Measurements from ENCODE around the gene ZBTB14.

Gene ZBTB14, protein sequence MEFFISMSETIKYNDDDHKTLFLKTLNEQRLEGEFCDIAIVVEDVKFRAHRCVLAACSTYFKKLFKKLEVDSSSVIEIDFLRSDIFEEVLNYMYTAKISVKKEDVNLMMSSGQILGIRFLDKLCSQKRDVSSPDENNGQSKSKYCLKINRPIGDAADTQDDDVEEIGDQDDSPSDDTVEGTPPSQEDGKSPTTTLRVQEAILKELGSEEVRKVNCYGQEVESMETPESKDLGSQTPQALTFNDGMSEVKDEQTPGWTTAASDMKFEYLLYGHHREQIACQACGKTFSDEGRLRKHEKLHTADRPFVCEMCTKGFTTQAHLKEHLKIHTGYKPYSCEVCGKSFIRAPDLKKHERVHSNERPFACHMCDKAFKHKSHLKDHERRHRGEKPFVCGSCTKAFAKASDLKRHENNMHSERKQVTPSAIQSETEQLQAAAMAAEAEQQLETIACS

DNA sequence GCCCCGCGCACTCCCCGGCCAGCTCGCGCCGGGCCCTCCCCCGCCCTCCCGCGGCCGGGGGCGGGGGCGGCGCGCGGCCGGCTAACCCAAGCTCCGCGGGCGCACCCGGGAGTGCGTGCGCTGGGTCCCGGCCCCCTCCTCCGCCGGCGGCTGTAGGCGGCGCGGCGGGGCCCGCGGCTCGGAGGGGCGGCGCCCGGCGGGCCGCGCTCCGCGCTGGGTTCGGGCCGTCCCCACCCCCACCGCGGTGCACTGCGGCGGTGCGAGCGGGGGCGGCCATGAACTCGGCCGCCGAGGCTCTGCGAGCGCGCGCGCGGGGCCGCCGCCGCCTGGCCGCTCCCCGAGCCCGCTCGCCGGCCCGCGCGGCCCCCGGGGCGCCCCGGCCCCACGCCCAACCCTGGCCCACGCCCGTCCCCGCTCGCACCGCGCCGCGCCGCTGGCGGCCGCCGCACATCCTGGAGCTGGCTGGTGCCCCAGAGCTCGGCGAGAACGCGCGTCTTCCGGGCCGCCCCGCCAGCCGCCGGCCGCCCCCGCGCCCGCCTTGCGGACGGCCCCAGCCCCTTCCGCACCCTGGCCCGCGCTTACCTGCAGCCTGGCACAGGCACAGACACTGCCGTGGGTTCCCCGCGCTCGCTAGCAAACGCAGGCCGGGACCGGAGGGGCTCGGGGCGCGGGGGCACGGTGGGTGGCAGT, at the start of gene ZBTB14:
Gene ZBTB14 (minus strand): TSS at position 496 of the 690 bp plus-strand sequence. CDS start 2,480 bp downstream, outside the sequence.
- DNase-seq = no peak

DNA sequence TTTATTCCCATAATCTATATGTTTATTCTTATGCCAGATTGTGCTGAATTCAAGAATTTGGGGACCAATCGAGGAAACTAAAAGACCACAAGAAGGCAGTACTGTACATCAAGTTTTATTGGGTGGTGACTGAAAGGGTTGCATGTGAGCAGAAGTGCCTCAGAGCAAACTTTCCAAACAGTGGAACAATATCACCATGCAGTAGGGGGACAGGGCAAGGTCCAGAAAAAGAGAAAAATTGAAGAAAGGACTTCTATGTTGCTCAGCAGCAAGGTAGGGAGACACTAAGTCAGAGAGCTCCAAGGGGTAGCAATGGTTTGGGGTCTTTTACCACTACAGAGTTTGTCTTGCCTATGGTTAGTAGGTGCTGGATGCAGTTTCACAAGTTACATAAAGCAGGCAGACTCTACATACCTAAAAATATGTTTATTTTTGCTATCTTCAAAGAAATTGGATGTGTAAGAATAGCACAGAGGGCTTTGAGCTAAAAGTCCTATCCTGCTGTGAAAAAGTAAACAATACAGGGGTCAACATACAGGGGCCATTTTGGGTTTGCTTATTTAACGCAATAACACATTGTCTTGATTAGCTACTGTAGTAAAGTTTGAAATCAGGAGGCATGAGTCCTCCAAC, 43.8 kb upstream of the ZBTB14 start:
- DNase-seq = no peak

DNA sequence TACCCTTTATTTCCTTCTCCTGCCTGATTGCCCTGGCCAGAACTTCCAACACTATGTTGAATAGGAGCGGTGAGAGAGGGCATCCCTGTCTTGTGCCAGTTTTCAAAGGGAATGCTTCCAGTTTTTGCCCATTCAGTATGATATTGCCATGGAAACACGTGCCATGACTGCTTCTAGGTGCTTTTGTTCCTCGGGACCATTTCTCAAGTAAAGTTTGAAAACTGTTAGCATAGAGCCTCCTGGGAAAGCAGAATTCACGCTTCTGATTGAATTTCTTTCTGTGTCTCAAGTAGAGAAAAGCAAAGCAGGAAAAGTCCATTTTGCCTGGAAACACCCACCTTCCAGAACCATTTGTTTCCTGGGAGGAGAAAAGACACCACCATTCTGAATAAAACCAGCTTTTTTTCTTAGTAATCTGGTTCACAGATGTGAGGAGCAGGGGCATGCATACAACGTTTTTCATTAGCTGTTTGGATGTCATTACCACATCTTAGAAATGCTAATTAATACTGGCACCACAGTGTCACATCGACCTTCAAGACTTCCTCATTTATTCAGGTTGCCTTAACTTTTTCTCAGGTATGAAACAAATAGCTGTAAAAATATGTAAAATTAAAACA, 39.0 kb upstream of the ZBTB14 start:
- no peak for DNase-seq

DNA sequence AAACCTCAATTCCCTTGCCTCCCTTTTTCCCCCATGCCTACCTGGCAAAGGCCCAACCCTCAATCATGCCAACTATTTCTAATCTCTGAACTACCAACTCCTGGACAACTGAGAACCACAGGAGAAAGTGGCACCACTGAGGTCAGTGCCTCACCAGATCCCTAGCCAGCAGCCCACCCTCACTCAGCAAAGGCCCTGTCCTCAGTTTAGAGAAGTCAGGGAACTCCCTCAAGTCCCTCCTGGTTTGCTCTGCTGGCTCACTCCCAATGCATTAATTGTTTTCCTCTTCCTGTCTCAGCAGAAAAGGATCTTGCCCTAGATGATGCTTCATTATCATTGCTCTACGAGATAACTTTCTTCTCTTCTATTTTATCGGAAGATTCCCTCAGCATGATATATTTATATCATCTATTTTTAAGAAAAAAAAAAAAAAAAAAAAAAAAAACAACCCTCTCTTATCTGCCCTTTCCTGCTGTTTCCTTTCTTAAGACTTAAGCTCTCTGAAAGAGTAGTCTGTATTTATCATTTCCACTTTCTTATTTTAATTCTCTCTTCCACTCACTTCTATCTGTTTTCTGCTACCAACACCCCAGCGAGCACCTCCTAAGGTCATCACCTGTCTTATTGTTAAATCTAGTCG, 22.7 kb upstream of the ZBTB14 start:
- no peak for DNase-seq

DNA sequence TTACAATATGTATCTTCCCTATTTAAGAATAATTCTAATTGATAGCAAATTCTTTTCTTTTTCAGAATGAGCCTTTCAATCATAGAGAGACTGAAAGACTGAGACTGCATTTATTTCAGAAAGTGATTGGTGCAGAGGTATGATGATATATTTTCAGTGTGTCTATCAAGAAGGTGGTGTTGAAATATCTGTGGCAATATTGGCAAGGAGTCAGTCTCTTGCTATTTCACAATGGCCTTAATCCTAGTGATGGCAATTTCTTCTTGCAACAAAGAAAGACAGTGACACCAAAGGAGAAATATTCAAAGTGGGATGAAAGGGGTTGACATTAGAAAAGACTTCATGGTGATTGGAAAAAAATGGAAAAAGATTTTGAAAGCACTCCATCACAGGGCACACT, 21.7 kb upstream of the ZBTB14 start:
- DNase-seq = no peak

DNA sequence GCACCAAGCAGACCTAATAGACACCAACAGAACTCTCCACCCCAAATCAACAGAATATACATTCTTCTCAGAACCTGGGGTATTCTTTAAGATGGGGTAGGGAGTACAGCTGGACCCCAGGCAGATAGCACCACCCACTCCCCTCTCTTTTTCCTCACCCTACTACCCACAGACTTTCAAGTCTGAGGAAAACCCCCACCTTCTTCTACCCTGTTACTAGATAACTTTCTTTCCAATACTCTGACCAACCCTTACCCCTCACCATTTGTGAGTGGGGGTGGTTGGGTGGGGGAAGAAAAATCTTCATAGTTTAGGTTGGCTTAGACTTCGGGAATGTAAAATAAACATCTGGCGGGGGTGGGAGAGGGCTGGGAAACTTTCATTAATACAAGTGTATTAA, 20.3 kb upstream of the ZBTB14 start:
- no peak for DNase-seq

DNA sequence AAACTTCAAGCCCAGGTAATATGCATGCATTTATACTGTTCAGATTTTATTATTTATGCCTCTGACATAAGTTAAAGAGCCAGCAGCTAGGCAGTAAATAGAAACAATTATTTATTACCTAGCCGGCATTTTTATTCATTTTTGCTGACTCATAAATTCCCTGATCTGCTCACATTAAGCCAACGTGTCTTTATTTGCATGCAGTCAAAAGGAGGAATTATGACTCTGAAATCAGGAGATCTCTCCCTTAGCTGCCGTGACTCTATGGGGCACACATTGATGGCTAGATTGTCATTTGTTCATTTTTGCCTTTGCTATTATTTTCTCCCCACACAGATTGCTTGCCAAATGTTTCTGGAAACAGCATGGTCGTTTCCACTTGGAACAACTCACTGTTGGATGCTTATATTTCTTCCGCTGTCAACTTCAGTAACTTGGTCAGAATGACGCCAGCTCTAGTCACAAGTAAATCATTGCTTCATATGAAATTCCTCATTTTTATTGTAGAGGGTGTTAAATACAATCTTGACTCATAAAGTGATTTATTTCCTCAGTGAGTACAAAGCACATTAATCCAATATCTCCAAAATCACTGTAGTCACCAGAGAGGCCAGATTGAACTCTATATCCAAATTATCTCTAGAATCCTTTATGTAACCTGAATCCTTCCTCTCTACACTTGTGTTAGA, 15.9 kb upstream of the ZBTB14 start:
- DNase-seq = no peak

DNA sequence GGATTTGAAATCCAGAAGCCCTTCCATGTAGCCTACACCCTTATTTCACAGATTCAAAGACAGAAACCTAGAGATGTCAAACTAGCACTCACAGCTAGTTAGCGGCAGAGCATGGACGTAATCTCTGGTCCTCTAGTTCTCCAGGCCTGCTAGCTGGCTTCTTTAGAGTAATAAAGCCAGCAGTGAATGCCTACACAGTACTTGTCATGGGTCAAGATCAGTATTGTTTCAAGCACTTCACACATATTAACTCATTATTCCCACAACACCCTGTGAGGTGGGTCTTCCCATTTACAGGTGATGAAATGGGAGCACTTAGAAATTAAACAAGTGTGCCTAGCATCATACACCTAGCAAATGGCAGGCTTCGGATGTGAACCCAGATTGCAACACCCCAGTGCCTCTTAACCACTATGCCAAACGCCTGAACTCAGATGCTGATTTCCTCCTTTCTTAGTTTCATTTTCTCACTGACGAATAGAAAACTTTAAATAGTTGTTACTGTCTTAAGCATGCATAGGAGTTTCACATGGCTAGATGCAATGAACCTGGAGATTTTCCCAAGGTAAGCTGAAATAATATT, 14.5 kb upstream of the ZBTB14 start:
- DNase-seq = no peak

DNA sequence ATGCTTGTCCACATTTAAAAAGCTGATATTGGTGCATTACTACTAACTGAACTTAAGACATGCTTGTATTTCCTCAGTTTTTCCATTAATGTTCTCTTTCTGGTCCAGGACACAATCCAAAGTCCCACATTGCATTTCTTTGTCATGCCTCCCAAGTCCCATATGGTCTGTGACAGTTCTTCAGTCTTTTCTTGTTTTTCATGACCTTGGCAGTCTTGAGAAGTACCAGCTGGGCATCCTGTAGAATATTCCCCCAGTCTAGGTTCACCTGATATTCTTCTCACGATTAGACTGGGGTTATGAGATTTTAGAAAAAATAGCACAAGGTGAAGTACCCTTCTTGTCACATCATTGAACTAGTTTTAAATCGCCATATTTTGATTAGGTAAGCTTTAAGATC, 10.3 kb upstream of the ZBTB14 start:
- DNase-seq = no peak

DNA sequence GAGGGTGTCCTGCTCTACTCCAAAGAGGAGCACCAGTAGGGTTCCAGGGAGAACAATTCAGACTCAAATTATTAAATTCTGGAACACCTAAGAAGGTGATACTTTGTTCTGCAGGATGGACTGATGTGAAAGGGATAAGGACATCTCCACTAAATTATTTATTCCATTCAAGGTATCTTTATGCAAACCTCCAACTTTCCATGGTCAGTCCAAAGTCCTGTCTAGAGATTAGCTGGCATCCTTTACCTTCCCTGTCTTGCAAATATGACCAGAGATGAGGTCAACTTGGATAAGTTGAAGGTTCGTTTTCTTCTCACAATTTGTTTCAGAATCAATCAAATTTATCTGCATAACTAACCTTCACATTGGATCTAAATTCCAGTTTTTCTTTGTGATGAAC, 8.7 kb upstream of the ZBTB14 start:
- DNase-seq = no peak

DNA sequence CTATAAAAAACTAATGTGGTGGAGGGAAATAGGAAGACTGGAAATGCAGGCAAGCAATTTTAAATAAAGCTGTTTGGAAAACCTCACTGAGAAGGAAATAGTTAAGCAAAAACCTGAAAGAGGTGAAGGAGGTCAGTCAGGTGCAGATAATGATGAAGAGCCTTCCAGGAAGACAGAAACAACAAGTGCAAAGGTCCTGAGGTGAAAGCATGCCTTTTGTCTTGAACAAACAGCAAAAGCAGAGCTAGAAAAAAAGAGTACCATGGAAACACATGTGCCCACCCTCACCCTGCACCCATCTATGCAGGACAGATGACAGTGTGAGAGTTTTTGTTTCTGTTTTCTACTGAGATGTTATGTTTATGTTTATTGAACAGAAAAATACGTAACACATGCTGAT, 8.1 kb upstream of the ZBTB14 start:
- DNase-seq = no peak

DNA sequence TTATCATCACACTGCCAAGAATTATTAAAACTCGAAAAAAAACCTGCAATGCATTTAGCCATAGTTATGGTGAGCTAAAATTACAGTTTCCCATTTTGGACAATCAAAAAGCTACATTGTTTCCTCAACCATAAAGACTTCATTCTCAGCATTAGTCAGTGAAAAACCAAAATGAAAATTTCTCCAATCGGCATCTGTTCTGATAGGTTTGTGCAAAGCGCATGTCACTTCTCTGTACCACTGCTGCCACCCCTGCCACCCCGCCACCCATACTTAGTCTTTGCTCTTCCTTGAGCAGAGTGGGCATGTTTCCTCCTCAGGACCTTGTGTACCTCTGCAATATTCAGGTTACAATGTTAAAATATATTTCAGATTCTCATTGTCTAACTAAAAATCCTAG, 7.1 kb upstream of the ZBTB14 start:
- DNase-seq = no peak

DNA sequence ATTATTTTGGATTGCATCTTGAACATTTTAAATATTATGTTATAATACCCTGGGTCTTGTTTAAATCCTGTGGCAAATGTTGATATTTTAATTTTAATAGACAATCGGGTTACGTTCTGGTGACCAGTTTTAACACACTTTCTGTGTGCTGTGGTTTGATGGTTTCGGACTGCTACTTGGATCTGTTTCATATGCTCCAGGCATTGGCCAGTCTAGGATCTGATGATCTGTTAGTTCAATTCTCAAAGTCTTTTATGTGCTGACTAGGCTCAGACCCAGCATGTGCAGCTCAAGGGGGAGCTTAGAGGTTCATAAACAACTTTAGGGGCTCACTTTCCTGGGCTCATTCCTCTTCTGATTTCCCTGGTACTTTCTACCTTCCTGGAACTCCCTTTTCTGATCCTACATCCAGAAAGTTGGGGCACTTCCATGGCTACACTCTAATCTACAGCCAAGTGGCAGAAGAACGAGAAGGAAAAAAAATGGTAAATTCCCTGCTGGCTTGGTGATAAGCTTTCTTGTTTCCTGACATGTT, 5.0 kb upstream of the ZBTB14 start:
- no peak for DNase-seq

DNA sequence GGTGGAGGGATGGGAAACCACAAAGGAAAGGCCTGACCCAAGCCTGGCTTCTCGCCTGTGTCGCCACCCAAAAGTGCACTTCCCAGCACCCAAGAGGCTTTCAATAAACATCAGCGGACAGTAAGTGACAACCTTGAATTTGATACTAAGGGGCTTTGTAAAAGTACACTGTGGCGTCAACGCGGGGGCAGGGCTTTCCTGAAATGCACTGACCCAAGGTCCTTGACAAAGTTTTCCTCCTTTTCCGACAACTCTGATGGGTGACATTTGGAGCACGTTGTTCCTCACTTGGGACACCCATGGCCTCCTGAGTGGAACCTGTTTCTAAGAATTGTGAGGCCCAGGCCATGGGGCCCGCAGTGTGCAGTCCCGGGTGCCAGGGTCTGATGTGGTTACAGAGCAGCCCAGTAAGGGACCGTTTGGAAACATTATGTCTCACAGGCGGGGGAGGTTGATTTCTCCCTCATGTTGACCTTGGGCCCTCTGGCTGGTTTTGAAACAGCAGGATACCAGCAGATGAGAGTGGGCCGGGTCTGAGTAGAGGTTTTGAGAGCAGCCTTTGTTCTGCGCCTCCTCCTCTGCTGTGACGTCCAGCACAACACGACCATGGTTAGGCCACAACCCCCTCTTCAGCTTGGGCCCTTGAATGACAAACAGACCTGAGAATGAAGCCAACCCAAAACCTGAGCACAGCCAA, 2.8 kb upstream of the ZBTB14 start:
- DNase-seq = no peak

DNA sequence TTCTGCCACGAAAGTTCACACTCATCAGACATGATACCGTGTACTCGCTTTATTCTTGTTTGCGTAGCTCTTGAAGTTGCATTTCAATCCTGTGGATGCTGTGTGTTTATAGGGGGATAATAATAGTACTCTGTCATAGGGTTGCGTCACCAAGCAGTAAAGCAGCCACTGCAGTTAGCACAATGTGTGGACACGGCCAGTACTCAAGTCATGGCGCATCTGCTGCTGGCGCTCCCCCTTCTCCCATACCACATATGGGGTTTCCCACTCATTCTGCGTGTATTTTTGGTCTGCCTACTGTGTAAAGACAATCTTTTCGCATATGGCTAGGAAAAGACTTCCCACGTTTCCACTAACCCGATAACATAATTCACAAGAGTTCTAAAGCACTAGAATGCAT, 2.1 kb upstream of the ZBTB14 start:
- no peak for DNase-seq

DNA sequence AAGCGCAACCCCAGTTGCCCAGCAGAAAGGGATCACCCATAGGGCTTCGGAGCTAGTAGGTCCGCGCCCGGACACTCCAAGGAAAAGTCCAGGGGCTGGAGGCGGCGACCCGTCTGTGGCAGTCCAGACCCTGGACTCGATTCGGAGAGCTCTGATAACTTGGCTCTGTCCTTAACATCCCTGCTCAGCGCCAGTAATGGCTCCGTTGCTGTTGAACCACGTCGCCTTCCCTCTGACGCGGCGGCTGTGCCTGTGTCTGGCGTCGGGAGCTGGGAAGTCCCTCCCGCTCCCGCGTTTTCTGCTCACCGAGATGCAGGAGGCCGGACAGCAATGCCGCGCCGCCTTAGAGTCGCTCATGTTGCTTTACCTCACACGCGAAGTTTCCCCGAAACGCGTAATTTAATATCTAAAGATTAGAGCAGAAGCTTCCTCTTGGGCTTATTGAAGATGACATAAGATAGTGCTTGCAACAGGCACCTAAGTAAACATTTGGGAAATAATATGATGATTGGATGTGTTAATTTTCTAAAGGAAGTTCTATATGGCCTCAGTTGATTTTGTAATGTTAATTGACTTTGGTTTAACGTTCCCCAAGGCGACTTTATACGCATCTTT, 1.3 kb upstream of the ZBTB14 start:
- DNase-seq = peak; percentile 75

DNA sequence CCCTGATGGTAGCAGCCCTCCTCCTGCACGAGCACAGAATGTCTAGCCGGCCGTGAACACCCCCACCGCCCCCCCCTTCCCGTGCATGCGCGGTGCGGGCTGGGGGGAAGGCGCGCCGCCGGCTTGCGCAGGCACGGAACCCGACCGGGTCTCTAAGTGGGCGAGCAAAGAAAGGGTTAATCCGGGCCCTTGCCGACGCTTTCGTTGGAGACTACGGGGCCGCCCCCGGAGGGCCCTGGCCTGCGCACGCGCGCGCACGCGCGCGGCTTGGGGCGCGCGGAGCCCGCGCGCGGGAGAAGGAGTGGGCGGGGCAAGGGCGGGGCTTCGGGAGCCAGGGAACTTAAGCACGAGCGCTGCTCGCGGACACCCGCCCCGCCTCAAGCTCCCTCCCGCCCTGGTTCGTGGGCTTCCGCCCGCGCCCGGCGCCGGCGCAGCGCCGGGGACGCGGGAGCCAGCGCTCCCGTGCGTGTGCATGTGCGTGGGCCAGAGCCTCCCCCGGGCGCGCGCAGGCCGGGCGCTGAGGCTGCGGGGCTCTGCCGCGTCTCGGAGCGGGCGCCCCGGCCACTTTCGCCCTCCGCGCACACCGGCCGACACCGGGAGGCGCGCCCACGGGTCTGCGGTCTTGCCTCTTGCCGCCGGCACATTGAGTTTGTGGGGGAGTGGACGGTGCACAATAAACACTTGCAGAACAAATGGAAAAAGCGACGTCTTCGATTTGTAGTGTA, 617 bp upstream of the ZBTB14 start:
- DNase-seq = peak; percentile 85

DNA sequence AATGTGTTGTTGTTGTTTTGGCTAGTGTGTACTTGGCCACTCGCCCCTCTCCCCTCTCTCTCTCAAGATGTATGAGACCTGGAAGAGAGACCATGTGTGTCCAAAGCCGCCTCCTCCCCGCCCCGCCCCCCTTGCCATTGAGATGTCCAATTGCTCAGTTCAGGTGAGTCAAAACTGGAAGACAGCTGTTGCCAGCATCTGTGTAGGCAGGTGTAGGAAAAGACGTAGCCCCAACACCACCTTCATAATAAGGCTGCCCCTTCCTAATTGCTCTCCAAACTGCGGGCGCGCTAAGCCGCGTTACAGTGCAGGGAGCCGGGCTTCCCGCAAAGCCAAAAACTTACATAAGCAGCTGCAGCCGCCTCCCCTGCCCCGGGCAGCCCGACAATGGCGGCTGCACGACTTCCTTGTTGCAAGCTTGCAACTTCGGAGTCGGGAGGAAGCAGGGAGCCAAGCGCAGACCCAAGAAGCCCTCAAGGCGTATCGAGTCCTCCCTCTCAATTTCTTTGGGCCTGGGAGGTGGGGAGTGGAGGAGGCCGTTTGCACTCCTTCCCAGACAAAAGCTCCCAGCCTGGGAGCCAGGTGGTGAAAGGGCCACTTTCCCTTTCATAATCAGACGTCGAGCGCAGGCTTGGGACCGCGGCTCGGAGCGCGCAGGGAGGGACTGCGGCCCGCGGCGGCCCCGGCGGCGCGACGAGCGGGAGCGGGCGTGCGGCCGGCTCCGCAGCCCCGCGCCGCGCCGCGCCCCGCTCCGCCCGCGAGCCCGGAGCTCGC, 882 bp downstream of the ZBTB14 start:
- peak; percentile 52 for DNase-seq

DNA sequence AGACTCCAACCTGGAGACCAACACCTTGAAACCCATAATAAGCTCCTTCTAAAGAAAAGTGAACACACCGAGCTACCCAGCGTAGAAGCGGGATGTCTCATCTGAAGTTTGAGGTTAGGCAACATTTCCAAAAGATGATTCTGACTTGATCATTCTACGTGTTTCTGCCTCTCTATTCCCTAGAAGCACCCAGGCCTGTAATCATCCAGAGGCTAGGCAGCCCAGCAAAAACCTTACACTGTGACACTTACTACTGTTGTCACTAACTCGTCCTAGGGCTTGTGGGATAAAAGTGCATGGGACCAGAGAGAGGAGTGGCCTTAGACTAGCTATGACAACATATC, 1.4 kb downstream of the ZBTB14 start:
- no peak for DNase-seq

Data from NCI-H774 (cell line).